Measurements from ENCODE around the gene RNF115.
"Not testable (repeated sequence)": the region's sequence is repeated elsewhere in the genome, so short reads cannot be mapped to it uniquely, and the experiment has no call there.

DNA sequence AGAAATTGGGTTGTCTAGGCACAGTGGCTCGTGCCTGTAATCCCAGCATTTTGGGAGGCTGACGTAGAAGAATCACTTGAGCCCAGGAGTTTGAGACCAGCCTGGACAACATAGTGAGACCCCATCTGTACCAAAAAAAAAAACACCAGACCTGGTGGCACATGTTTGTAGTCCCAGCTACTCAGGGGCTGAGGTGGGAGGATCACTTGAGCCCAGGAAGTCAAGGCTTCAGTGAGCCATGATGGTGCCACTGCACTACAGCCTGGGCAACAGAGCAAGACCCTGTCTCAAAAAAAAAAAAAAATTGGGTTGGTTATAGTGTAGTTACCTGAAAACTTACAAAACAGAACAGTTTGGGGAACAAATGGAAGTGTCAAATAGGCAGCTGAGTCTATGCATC, 6.9 kb upstream of the RNF115 start:
- not testable (repeated sequence) for TF ChIP-seq KDM4A (IDR thresholded peaks at IDR 0.05; ENCODE audit: low read depth, low read length, severe bottlenecking); CTCF (IDR thresholded peaks at IDR 0.05; ENCODE audit: control extremely low read depth in 1 of 3, insufficient read depth in 1 of 3, low read depth in 1 of 3, low read length in 3 of 3); BCL11A (IDR thresholded peaks at IDR 0.05; ENCODE audit: low read depth in 2 of 2, low read length in 2 of 2); MAFK (IDR thresholded peaks at IDR 0.05; ENCODE audit: low read depth, low read length); NRF1 (IDR thresholded peaks at IDR 0.05; ENCODE audit: low read depth, low read length); CHD1 (IDR thresholded peaks at IDR 0.05; ENCODE audit: low read depth, low read length); POU5F1 (IDR thresholded peaks at IDR 0.05; ENCODE audit: low read depth, low read length); HDAC2 (IDR thresholded peaks at IDR 0.05; ENCODE audit: borderline replicate concordance in 1 of 2, low read depth in 2 of 2, low read length in 2 of 2); SIN3A (conservative IDR thresholded peaks at IDR 0.05 in 1 of 2, IDR thresholded peaks at IDR 0.05 in 1 of 2; ENCODE audit: low read depth in 1 of 2, low read length in 2 of 2); EZH2 (IDR thresholded peaks at IDR 0.05; ENCODE audit: low read depth, low read length, severe bottlenecking); JUND (IDR thresholded peaks at IDR 0.05; ENCODE audit: low read length)

All from H1 (cell line).